ENCODE results near the gene VRK2.

The VRK2 gene

DNA sequence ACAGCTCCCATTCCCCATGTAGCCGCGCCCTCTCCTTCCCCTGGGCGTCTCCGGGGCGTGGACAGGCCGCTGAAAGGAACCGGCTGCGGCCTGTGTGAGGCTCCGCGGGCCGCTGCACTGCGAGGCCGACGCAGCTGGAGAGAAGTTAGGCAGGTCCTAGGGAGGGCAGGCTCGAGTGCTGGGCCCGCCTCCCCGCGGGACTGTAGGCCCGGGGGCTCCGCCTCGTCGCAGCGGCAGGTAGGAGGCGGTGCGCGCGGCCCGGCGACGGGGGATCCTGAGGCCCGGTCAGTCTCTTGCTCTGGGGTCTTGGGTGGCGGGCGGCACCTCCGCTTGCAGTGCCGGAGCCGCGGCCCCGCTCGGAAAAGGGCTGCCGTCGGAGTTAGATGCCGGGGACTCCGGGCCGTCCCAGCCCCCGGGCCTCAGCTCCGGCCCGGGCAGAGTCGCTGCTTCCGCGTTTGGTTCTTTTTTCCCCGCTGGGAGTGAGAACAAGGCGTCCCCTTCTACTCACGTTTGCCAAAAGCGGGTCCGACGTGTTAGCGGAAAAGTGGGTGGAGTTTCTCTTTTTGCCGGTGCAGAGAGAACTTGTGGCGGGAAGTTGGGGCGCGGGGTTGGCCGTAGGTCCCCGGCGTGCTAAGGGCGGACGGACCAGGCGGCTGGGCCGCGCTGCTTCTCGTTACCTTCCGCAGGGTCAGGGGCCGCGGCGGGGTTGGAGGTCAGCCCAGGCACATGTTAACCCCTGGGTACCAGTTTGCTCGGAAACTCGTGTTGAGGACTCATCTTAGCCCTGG is at the start of gene VRK2:
TSS of gene VRK2 (plus strand) at position 222 of the 788 bp plus-strand sequence. CDS start 2,026 bp downstream, outside the sequence.
- peak; percentile 79 for DNase-seq (ENCODE audit: low read depth, low spot score)
- H3K27ac ChIP-seq, result peak within 1 kb of the TSS; percentile 85

DNA sequence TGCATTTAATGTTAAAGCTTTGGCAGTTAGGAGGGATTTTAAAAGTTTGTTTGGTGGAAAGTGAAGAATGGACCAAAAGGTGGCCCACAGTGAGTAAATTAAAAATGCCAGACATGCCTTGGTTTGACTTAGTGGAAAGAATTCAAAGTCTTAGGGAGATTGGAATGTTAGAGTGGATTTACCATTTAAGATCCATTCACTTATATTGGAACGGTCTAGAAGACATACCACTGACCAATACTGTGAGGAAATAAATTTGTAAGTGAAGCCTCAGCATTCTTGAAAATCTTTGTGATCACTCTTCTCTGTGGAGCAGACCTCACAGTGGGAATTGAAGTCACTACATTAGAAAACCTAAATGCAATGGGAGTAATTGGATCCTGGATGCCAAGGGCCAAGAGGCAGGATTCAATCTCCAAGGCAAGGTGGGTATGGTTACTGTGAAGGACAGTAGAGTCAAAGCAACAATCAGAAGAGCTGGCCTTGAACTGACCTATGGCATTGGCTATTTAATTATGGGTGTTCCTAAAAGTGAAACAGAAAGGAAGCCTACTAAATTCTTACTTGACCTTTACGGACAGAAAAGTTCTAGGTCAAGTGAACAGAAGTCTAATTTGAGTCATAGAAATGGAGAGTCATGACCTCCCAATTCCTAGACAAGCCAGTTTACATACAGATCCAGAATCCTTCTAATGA is 40.2 kb upstream of the VRK2 start:
- no peak overlapping the region for H3K27ac ChIP-seq
- no peak for DNase-seq (ENCODE audit: low read depth, low spot score)

DNA sequence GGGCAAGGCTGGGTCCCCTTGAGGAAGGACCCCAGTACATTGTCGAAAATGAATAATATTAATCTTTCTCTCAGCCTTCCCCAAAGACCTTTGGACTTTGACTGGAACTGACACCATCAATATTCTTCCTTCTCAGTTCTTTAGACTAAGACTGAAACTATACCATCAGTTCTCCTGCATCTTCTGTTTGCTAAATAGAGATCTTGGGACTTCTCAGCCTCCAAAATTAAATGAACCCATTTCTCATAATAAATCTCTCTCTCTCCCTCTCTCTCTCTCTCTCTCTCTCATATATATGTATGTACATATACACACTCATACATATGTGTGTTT is 39.7 kb upstream of the VRK2 start:
- H3K27ac ChIP-seq, result no peak overlapping the region
- DNase-seq (ENCODE audit: low read depth, low spot score), result no peak

DNA sequence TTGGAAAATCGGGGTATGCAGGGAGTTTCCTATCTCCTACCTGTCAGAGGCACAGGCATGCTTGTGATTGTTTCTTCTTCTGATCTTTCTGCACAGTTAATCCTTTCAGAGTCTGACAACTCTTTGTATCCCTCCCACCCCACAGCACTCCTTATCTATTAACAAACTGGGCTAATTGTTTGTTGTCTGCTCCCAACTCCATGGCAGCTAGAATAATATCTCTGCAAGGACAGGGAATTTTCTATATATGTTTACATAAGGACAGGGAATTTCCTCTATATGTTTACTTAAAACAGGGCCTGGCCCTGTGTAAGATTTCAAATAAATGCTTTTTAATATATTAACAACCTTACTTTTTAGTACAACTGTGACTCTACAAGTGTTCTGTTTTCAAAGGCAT is 36.0 kb upstream of the VRK2 start:
- no peak for DNase-seq (ENCODE audit: low read depth, low spot score)

DNA sequence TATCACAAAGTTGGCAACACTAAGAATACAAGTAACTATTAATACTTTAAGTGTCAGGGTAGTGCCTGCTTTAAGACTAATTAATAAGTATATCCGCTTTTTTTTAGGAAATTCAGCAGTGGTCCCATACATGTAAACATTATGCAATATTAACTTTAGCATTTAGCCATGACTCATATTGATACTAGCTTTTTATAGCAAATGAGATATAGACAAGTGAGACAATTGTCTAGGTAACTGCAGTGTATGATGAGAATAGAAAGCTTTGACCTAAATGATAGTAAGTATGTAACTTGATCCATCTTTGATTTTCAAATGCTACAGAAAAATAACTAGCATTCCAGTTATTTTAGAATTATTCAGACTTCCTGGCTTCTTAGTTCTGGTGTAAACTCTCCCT is 27.4 kb upstream of the VRK2 start:
- no peak overlapping the region for H3K27ac ChIP-seq
- DNase-seq (ENCODE audit: low read depth, low spot score), result no peak

More for the DNA sequence above, 36.0 kb upstream of the VRK2 start:
- H3K27ac ChIP-seq, result no peak overlapping the region

DNA sequence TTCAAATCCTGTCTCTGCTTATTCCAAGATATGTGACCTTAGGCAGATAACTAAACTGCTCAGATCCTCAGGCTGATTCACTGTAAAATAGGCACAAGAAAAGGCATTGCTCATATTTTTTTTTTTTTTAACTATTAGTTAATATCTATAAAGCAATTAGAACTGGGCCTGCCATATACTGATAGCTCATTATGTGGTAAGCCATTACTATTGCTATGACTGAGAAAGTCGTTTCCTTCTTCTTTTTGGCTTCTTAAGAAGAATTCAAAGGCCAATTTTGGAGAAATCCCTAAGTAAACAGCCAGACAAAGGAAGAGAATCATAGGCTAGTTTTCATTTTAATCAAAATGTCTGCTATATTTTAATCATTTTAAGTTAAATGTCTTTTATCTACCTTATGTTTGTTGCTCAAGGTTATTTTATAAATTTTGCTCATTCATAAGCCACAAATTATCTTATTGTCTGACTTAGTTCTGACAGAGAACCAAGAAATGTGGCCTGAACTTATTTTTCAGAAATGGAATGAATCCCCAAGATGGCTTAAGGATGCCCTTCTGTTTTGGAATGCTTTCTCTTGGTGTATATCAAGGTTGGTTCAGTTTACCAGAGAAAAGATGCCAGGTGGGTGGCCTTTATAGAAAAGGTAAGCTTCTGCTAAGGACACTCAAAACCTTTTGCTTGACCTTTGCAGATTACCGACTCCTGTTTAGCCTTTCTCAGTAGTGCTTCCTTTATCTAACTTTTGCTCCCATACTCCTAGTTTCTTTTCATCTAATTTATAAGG is 21.3 kb upstream of the VRK2 start:
- DNase-seq (ENCODE audit: low read depth, low spot score), result no peak

DNA sequence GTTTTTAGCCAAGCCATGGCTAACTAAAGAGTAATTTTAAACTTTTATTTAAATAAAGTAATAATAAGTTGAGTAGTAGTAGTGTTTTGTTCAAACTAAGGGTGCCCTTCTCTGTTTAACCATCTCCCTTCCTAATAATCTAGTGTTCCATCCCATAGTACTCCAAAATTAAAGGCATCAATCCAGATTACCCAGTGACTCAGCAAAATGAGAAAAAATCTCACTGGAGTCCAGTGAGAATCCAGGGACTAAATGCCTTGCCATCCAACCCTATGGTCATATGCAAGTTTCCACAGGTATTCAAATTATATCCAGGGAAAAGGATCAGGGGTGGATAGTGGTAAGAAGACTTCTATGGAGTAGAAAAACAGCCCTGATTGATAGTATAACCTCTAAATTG is 19.6 kb upstream of the VRK2 start:
- no peak for DNase-seq (ENCODE audit: low read depth, low spot score)
- H3K27ac ChIP-seq, result no peak overlapping the region

More for the DNA sequence above, 21.3 kb upstream of the VRK2 start:
- H3K27ac ChIP-seq, result no peak overlapping the region

DNA sequence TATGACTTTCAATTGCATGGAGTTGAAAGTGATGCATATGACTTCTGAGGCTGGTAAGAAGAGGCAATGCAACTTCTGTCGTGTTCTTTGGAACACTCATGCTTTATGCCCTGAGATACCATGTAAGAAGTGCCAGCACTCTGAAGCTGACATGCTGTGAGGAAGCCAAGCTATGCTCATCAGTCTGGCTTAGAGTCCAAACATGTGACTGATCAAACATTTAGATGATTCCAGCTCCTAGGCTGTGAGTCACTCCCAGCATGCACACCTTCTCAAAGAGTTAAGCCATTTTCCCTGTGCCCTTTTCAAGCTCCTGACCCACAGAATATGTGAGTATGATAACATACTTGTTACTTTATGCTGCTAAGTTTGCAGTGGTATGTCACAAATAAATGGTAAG is 15.8 kb upstream of the VRK2 start:
- H3K27ac ChIP-seq, result no peak overlapping the region
- DNase-seq (ENCODE audit: low read depth, low spot score), result no peak

DNA sequence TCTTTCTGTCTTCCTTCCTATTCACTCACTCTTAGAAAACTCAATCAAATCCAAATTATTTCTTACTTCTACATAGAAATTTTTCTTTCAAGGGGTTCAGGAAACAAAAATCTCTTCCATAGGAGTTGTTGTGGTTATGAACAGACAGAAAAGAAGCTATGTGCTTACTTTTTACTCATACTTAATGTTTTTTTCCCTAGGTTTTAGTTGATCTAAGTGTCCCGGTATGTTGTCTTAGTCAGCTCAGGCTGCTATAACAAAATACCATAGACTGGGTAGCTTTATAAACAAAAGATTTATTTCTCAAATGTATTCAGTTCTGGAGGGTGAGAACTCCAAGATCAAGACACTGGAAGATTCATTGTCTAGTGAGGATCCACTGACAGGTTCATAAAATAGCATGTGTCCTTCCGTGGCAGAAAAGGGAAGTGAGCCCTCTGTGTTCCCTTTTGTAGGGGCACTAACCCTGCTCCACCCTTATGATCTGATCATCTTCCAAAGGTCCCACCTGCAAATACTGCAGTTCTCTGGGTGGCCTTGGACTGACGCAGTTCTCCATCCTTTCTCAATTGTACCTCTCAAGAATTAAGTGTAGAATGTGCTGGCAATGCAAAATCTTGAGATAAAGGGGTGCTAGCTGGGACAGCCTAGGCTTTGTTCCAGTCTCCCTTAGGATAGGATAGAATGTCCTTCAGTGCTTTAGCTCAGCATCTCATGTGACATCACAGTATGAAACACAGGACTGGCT is 14.4 kb upstream of the VRK2 start:
- no peak for DNase-seq (ENCODE audit: low read depth, low spot score)
- no peak overlapping the region for H3K27ac ChIP-seq

DNA sequence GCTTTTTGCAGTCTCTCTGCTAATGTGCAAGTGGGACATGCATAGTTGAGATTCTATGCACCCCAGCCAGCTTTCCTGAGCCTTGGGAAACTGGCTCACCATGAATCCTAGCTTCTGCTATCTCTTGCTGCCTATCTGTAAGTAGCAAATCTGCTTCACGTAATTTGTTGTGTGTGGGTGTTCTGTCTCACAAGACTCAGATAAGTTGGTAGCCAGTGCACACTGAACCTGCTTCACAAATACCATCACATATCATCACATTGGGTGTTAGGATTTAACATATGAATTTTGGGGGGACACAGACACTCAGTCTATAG is 13.9 kb upstream of the VRK2 start:
- no peak for DNase-seq (ENCODE audit: low read depth, low spot score)
- no peak overlapping the region for H3K27ac ChIP-seq

DNA sequence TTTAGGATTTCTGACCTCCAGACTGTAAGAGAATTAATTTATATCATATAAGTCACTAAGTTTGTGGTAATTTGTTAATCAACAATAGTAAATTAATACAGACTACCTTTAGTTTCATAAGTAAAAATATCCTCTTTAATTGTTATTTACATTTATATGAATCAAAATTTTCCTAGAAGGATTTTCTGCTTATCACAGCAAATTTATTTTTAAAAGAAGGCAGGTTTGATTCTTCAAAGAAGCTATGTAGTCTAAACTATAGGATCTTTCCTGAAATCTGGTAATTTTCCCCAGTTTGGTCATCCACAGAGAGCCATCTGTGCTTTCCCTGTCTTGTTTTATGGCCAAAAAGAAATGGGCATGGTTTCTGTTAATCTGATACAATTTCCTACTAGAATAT is 13.1 kb upstream of the VRK2 start:
- no peak for DNase-seq (ENCODE audit: low read depth, low spot score)
- no peak overlapping the region for H3K27ac ChIP-seq

DNA sequence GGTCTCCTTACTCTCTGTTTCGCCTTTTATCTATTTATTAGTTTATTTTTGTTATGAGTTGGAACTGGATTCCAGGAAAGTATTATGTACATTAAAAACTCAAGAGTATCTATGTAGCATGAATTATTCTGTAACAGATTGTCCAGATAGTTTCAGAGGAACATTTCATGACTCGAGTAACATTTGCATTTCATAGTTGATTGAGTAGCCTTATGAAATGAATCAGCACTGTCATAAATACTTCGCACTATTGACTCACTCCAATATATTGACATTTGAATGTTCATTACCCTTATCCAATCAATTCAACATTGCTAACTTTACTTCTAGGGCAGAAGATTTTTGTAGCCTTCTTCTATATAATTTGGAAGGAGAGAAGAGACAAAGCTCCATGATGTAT is 11.3 kb upstream of the VRK2 start:
- no peak overlapping the region for H3K27ac ChIP-seq
- no peak for DNase-seq (ENCODE audit: low read depth, low spot score)

DNA sequence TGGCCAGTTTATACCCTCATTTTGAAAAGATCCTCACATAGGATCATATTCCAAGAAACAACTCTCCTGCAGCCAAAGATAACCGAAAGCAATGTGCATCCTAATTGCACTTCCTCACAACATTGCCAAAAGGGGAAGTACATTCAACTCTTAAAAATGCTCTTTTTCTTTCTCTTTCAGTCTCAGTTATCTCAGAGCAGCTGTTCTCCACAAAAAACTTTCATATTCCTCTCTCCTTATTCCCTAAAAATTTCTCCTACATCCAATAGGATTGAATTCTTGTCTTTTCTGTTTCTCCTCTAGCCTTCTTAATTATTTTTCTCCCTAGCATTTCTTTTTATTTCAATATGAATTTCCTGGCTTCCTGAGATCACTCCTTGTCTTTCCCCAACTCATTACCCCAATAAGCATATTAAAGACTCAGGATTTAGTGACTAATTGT is 7.4 kb upstream of the VRK2 start:
- no peak overlapping the region for H3K27ac ChIP-seq
- no peak for DNase-seq (ENCODE audit: low read depth, low spot score)

DNA sequence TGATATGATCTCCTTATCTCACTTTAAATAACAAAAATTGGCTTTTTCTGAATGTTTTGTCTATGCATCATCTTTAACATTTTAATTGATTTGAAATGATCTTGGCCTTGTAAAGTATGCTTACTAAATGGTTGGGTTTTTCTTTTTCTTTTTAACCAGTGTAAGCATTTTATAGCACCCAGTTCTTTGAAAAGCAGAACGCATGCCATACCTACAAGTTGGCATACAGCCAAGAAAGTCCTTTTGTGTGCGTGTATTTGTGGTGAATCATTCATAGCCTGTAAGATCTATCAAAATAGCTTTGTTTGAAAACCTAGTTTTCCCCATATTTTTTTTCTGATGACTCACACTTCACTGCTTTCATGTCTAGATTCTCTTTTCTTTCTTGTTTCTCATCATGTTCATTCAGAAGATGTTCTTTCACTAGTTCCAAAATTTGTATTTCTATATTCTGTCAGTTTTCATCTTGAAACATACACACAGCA is 4.1 kb upstream of the VRK2 start:
- DNase-seq (ENCODE audit: low read depth, low spot score), result peak; percentile 63
- no peak overlapping the region for H3K27ac ChIP-seq

DNA sequence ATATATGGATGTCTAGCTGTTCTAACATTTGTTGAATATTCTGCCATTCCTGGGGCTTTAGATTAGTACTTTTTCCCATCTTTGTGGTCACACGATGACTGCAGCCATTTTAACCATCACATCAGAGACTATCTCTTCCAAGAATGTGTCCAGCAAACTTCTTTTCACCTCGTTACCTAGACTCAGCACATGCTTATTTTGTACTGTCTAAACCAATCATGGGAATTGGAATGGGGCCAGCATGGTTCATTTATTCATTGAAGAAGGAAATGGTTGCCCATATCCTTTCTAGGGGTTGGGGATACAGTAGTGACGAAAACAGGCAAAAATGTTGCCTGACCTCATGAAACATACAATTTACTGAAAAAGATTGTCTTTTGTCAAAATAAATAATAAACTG is 2.5 kb upstream of the VRK2 start:
- H3K27ac ChIP-seq, result no peak overlapping the region
- no peak for DNase-seq (ENCODE audit: low read depth, low spot score)

DNA sequence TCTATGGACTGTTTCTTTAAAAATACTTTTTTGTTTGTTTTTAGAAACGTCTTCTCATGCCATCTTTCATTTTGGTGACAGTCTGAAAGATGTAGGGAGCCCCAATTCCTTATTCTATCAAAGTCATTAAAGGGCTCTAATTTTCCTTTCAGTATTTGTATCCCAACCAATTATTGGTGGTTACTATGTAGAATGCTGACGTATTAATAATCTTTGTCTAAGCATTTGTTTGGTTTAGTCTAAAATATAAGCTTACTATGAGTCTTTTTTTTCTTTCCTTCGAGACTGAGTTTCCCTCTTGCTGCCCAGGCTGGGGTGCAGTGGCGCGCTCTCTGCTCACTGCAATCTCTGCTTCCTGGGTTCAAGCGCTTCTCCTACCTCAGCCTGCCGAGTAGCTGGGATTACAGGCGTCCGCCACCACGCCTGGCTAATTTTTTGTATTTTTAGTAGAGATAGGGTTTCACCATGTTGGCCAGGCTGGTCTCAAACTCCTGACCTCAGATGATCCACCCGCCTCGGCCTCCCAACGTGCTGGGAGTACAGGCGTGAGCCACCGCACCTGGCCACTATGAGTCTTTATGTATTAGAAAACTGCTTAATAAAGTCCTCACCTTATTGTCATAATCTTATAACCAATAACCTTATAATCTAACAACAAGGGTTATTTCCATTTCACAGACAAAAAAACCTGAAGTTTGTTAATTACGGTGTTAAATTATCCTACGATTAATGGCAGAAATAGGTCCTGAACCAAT is 849 bp upstream of the VRK2 start:
- peak overlapping the region; percentile 85 for H3K27ac ChIP-seq
- no peak for DNase-seq (ENCODE audit: low read depth, low spot score)

DNA sequence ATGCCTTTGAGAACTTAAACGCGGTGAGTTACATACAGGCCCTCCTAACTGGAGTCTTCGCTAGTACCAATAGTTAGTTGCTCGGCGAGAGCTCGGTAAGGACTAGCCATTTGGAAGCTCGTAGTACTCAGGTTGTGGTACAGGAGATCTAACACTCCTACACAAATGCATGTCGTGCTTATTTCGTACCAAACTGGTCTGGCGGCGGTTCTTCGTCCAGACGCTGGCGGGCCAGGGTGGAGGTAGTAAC is 346 bp upstream of the VRK2 start:
- H3K27ac ChIP-seq, result peak overlapping the region; percentile 85
- no peak for DNase-seq (ENCODE audit: low read depth, low spot score)

DNA sequence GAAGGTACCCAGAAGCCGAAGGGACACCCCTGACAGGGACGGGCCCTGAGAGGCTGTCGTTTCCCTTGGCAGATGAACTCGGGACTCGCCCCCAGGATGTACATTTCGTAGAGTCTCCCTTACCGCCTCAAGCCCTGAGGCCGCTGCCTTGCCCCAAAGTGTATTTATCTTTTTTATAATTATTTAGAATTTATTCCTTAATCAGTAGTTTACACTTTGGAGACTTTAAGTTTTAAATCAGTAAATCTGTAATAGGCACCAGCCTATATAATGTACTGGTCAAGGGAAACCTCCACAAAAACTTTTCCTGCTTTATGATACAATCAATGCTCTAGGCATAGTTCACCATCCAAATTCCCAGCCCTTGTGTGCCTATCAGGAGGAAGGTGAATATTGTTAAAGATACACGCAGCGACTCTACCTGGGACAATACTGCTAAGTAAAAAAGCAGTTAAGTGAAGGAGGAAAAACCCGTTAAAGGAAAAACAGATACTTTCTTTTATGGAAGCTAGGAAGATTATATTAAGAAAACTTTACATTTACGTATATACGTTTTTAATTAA is 848 bp downstream of the VRK2 start:
- DNase-seq (ENCODE audit: low read depth, low spot score), result no peak

DNA sequence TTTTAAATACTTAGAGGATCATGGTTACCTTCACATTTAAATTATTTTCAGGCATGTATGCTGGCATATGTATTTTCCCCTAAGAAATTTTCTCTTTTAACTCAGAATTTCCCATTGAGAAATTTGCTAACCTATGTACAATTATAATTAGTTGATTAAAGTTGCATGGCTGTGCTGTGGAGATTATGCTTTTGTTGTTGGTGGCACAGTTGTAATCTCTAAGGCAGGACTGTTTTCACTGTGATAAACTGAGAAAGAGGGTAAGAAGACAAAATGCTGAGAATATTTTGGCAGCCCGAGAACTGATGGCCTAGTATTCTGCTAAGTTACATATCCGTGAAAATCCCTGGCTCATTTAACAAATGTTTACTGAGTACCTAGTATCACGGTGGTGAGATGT is 1.4 kb downstream of the VRK2 start:
- peak overlapping the region; percentile 85 for H3K27ac ChIP-seq

More for the DNA sequence above, 848 bp downstream of the VRK2 start:
- H3K27ac ChIP-seq, result peak overlapping the region; percentile 85

DNA sequence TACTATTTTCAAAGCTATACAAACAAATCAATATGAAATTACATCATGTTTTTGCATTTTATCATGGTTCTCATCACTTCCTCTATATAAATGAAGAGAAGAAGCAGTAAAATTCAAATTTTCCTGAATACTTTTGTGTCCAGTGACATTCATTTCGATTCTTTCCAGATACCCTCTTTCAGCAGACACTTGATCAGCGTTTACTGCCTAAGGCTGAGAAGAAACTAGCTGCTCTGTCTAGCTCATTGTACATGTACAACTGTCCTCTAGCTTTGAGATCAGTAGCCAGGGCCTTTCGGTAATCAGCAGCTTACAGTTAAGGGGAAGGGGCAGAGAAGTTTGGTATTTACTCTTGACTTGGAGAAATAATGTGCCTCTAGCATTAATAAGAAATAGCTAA is 4.8 kb downstream of the VRK2 start:
- no peak for DNase-seq (ENCODE audit: low read depth, low spot score)
- no peak overlapping the region for H3K27ac ChIP-seq

More for the DNA sequence above, 1.4 kb downstream of the VRK2 start:
- DNase-seq (ENCODE audit: low read depth, low spot score), result no peak
